WI38 (cell line): ENCODE measurements around the gene PAFAH2.
A peak's percentile ranks its signal among the peaks of the same experiment; 100 is the strongest.

Source experiments
- H3K4me3 ChIP-seq: 2 replicates; pipeline ENCODE4 v1.5.1; 2011; ENCODE audit warnings: low read depth, mild to moderate bottlenecking, control low read depth, low read length
- TF ChIP-seq, protein P1 (sequence below): IDR thresholded peaks from 2 replicates; pipeline ENCODE4 v1.5.1; 2012; ENCODE audit warnings: low read depth, mild to moderate bottlenecking, control low read depth, low read length

The PAFAH2 gene

DNA sequence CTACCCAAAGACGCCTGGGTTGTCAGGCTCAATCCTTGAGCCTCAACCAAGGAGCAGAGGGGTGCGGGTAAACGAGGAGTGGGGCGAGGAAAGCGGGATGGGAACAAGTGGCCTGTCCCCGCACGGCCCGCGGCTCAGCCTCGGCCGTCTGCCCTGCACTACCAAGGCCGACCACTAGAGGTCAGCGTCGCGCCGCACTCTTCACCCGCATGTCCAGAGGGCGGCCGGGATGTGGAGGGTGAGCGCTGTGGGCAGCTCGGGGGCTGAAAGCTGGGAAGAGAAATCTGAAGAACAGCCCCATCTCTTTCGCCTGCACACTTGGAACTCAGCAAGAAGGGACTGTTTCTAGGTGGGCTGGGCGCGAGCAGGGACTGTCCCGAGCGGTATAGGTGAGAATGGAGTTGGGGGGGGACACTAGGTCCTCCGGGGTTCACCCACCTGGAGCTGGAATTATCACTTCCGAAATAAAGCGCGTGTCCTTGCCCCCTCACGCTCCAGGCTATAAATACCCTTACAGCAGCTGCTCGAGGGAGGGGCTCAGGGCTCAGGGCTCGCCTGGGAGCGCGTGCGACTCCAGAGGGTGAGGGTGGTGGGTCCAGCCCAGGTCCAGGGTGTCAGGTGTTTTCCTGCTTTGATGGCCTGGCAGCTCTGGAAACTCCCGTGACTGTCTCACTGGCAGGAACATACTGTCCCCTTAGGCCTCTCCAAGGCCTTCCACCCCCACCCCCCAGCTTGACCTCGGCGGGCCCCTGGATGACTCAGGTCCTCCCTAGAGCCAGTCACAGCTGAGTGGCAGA, 38.3 kb upstream of the PAFAH2 start:
- H3K4me3 ChIP-seq = peak overlapping the region; percentile 87
- TF ChIP-seq, protein P1, sequence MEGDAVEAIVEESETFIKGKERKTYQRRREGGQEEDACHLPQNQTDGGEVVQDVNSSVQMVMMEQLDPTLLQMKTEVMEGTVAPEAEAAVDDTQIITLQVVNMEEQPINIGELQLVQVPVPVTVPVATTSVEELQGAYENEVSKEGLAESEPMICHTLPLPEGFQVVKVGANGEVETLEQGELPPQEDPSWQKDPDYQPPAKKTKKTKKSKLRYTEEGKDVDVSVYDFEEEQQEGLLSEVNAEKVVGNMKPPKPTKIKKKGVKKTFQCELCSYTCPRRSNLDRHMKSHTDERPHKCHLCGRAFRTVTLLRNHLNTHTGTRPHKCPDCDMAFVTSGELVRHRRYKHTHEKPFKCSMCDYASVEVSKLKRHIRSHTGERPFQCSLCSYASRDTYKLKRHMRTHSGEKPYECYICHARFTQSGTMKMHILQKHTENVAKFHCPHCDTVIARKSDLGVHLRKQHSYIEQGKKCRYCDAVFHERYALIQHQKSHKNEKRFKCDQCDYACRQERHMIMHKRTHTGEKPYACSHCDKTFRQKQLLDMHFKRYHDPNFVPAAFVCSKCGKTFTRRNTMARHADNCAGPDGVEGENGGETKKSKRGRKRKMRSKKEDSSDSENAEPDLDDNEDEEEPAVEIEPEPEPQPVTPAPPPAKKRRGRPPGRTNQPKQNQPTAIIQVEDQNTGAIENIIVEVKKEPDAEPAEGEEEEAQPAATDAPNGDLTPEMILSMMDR = peak; percentile 96

DNA sequence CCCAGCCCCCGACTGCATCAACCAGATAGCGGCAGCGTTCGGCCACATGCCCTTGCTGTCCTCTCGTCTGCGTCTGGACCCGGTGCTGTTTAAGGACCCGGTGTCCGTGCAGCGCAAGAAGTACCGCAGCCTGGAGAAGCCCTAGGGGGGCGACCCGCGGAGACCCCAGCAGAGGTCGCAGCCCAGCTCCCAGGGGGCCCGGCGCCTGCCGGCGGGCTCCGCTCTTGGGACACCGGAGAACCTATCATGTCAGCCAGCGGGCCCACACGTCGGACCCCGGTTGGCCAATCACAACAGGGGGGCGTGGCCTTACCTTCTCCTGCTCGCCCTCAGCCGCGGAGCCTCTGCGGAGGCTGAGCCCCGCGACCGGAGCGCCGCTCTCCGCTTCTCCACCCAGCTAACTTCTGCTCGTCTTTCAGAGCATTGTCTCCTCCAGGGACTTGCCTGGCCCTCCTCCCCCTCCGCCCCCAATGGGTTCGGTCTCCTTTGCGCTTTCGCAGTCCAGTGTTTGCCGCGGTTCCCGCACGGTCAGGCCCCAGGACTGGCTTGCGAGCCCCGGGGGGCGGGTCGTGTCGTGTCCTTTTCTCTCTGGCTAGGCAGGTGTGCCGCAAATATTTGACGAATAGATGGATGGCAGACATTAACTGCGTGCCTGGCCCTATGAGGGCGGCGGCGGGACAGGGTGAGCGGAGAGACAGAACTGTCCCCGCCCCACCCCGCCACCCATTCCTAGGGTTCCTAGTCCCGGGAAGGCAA, 37.5 kb upstream of the PAFAH2 start:
- H3K4me3 ChIP-seq = peak overlapping the region; percentile 87
- TF ChIP-seq, protein P1 = no peak

DNA sequence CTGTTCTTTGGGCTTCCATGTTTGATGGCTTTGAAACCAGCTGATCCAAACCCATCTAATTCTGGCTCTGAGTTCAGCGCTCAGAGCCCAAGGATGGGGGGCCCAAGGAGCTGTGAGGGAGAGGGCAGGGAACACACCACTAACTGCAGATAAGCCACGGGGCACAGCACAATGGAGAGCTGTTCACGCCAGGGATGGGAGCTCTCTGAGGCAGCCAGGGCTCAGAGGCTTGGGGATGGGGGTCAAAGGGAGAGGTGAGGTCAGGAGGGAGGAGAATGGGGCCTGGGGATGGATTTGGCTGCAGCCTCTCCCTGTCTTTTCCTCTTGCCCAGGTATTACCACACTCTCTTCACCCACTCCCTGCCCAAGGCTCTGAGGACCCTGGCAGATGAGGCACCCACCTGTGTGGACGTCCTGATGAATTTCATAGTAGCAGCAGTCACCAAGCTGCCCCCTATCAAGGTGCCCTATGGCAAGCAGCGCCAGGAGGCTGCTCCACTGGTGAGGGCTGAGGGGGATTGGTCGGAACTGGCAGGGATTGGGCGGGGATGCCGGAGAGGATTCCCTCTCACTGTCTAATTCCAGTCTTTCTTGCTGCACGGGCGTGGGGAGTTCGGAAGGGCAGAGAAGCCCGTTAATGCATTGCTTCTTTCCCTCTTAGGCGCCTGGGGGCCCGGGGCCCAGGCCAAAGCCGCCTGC, 36.8 kb upstream of the PAFAH2 start:
- TF ChIP-seq, protein P1 = no peak
- H3K4me3 ChIP-seq = peak overlapping the region; percentile 87

DNA sequence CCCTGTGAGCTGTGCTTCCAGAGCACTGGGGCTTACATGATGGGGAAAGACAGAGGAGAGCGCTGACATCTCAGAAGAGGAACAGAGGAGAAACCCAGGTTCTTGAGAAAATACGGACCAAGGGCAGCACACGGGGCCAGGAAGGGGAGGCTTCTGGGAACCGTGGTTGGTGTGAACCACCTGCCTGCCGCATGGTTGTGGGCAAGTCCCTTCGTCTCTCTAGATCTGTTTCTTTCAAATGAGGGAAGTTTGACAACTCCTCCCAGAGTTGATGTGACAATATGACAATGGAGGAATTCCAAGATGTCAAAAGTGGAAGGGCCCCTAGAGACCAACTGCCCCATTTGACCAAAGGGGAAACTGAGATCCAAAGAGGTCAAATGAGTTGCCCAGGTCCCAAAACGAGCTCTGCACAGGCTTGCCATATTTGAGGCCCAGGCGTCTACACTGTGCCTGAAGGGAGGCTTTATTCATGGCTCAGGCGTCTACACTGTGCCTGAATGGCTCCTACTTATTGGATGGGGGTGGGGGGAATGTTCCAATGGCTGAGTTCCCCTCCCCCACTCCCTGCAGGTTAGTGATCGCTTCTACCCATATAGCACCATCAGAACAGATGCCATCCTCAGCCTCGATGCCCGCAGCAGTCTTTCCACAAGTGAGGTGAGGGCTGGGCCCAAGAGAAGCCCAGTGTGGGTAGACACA, 34.9 kb upstream of the PAFAH2 start:
- no peak overlapping the region for H3K4me3 ChIP-seq
- TF ChIP-seq, protein P1 = no peak

DNA sequence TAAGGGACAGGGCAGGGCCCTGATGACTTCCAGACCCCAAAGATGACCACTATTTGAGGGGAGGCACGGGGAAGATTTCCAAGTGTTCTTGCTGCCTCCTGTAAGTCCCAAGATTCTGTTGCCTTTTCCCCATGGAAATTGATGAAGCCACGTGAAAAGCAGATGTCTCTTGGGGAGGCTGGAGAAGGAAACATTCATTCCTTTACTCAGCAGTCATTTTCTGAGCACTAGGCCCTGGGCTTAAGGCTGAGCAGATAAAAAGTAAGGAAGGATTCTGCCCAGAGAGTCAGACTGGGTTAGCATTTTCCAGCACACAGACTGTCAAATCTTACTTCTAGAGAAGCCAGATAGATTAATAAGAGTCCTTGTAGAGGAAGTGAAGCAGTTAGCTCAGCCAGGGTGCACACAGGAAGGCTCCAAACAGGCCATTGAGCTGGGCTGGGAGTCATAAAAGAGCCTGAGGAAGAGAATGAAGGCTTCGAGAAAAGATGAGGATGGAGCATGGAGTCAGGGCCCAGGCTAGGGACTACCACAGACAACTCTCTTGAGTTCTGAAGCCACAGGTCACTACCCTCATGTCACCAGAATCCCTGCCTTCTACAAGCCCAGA, 33.9 kb upstream of the PAFAH2 start:
- no peak overlapping the region for H3K4me3 ChIP-seq
- TF ChIP-seq, protein P1 = no peak

DNA sequence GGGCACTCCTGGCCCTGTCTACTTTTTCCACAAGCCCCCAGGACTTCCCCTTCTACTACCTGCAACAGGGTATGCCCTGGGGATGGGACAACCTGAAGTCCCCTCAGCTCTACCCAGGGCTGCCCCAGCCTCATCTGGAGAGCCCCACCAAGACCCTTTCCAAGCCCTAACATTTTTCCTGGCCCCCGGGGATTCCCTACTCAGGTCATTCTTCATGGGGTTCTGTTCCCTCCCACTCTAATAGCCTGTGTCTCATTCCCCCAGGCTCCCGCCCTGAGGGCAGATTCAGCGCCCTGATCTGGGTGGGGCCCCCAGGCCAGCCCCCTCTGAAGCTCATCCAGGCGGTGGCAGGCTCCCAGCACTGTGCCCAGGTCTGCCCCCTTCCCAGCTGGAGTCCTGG, 33.3 kb upstream of the PAFAH2 start:
- no peak overlapping the region for H3K4me3 ChIP-seq
- TF ChIP-seq, protein P1 = no peak
